ENCODE data around the gene ENTPD8.
A peak's percentile ranks its signal among the peaks of the same experiment; 100 is the strongest.

ENTPD8 gene

DNA sequence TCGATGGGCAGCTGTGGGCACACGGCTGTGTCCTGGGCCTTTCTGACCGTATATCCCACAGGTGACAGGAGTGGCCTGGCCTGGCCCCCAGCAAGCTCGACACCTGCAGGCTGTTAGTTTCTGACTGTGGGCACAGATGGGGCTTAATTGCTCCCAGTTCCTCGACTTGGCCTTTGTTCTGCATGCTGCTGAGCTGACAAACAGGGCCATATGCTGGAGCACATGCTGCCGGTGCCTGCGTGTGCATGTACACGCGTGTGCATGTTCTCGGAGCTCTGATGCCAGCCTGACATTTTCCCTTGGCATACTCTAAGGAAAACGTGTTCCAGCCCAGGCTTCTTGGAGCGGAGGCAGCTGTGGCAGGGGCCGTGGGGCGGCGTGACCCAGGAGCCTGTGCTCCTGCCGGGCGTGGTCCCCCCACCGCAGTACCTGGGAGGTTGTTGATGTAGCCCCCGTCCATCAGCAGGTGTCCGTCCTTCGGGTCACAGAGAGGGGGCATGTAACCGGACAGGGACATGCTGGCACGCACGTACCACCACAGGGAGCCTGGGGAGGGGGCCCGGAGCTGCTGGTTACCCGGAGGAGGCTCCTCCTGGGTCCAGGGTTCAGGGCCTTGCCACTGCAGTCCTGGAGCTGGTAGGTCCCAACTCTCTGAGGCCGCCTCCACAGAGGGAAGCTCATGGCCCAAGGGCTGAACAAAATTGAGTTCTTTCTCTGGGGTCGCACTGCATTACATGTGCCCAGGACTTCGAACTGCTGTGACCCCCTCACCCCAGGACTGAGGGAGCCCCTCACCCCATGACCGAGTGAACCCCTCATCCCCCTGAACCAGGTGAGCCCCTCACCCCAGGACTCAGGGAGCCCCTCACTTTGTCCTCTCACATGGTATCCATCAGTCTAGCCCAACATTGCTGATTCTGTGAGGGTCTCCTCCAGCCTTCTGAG lies 22.1 kb upstream of the ENTPD8 start:
- Histone ChIP-seq H3K9ac (ENCODE audit: low read depth in 1 of 2, low read length in 2 of 2) (no peak overlapping the region), H3K9me3 (ENCODE audit: control insufficient read depth in 1 of 2, low read length in 2 of 2) (no peaks in the 10 kb centered on the region), H3K4me3 (ENCODE audit: low read depth in 1 of 2, low read length in 2 of 2) (no peak overlapping the region), H3K36me3 (ENCODE audit: control insufficient read depth in 1 of 2, insufficient read depth in 2 of 2, low read length in 2 of 2) (no peaks in the 10 kb centered on the region), H3K27ac (ENCODE audit: low read depth, low read length) (no peak overlapping the region), H3K4me1 (ENCODE audit: control insufficient read depth in 1 of 2, insufficient read depth in 2 of 2, low read length in 2 of 2) (peaks cover 6 to 18% of the 10 kb centered on the region in 2 donors), H3K27me3 (ENCODE audit: control insufficient read depth in 1 of 2, insufficient read depth in 2 of 2, low read length in 2 of 2) (no peaks in the 10 kb centered on the region)

GRCh38 chr9:137462396-137462985 lies 21.3 kb upstream of the ENTPD8 start:
- Histone ChIP-seq H3K4me1 (ENCODE audit: control insufficient read depth in 1 of 2, insufficient read depth in 2 of 2, low read length in 2 of 2) (peaks cover 6 to 24% of the 10 kb centered on the region in 2 donors), H3K36me3 (ENCODE audit: control insufficient read depth in 1 of 2, insufficient read depth in 2 of 2, low read length in 2 of 2) (no peaks in the 10 kb centered on the region), H3K27me3 (ENCODE audit: control insufficient read depth in 1 of 2, insufficient read depth in 2 of 2, low read length in 2 of 2) (no peaks in the 10 kb centered on the region), H3K4me3 (ENCODE audit: low read depth in 1 of 2, low read length in 2 of 2) (no peak overlapping the region), H3K9me3 (ENCODE audit: control insufficient read depth in 1 of 2, low read length in 2 of 2) (no peaks in the 10 kb centered on the region), H3K9ac (ENCODE audit: low read depth in 1 of 2, low read length in 2 of 2) (no peak overlapping the region), H3K27ac (ENCODE audit: low read depth, low read length) (no peak overlapping the region)

DNA sequence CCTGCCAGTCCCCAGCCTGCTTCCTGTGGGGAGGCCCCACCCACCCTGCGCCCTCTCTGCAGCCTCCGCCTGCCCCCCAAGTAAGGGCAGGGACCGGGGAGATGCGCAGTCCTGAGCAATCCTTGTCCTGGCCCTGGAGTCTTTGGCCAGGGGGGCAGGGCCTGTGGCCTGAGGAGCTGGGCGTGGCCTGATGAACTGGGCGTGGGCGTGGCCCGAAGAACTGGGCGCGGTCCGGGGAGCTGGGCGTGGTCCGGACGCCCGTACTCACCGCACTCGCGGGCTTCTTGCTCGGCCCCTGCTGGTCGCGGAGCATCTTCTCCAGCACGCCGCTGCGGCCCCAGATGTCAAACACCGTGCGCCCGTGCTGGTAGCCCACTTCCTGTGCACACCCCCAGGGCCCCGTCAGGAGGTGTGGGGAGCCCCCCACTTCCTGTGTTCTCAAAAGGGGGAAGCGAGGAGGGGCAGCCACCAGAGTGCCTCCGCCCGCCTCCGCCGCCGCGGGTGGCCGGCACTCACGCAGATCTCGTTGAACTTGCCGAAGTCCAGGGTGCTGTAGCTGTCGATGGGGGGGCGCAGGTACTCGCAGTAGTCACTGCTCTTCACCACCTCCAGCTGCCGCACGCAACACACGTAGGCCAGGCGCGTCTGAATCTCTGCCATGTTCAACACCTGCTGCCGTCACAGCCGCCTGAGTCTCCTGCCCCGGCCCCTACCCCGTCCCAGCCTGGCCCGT lies 20.7 kb upstream of the ENTPD8 start:
- Histone ChIP-seq H3K4me3 (ENCODE audit: low read depth in 1 of 2, low read length in 2 of 2) (no peak overlapping the region), H3K27ac (ENCODE audit: low read depth, low read length) (no peak overlapping the region), H3K4me1 (ENCODE audit: control insufficient read depth in 1 of 2, insufficient read depth in 2 of 2, low read length in 2 of 2) (peaks cover 6 to 24% of the 10 kb centered on the region in 2 donors), H3K27me3 (ENCODE audit: control insufficient read depth in 1 of 2, insufficient read depth in 2 of 2, low read length in 2 of 2) (no peaks in the 10 kb centered on the region), H3K36me3 (ENCODE audit: control insufficient read depth in 1 of 2, insufficient read depth in 2 of 2, low read length in 2 of 2) (no peaks in the 10 kb centered on the region), H3K9me3 (ENCODE audit: control insufficient read depth in 1 of 2, low read length in 2 of 2) (no peaks in the 10 kb centered on the region), H3K9ac (ENCODE audit: low read depth in 1 of 2, low read length in 2 of 2) (no peak overlapping the region)

DNA sequence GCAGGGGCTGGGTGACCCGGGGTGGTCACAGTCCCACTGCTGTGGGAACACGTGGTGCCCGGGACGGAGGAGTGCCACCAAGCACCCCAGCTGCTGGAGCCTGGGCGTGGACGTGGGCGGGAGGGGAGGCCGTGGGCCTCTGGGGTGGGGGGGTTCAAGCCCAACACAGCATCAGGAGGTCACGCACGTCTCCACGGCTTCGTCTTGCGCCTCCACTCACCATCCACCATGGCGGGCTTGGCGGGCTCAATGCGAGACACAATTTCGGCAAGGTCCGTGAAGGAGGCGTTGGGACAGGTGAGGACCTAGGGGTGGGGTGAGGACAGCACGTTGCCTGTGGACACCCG lies 20.1 kb upstream of the ENTPD8 start:
- Histone ChIP-seq H3K4me1 (ENCODE audit: control insufficient read depth in 1 of 2, insufficient read depth in 2 of 2, low read length in 2 of 2) (peaks cover 6 to 24% of the 10 kb centered on the region in 2 donors), H3K27ac (ENCODE audit: low read depth, low read length) (no peak overlapping the region), H3K4me3 (ENCODE audit: low read depth in 1 of 2, low read length in 2 of 2) (no peak overlapping the region)

DNA sequence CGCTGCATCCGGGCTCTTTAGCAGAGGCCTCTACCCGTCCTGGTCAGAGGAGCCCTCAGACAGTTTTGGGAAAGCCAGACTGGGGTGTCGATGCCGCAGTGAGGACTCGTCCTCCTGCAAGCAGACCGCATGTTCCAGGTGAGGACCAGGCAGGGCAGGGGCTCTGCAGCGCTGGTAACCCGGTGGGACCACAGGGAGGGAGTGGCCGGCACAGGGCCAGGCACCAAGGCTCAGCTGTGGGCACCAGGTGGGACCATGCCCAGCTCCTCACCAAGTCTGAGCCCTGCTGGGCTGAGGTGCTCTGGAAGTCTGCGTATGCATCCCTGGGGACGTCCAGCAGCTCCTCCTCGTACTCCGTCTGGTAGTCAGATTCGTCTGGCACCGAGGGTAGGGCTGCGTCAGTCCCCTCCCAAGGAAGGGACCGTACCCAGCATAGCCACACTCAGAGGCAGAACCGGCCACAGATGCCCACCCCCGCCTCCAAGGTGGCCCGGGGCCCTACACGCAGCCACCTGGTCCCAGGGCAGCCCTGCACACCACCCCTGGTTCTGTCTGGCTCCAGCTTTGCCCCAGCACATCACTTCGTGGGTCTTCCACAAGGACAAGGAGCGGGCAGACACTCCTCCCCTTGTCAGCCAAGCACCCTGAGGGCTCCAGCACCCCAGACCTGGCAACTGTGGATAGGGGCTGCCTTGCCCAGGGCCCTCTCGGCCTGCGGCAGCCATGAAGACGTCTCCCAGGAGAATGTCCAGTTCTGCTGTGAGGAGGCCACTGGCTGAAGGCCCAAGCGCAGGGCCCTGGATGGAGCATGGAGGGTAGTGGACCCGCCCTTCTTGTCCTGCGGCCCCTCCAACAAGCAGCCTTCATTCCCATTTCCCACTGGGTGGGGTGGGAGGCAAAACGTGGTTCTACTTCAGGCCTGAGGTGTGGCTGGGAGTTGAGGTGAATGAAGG lies 19.5 kb upstream of the ENTPD8 start:
- Histone ChIP-seq H3K9me3 (ENCODE audit: control insufficient read depth in 1 of 2, low read length in 2 of 2) (no peaks in the 10 kb centered on the region), H3K4me3 (ENCODE audit: low read depth in 1 of 2, low read length in 2 of 2) (no peak overlapping the region), H3K9ac (ENCODE audit: low read depth in 1 of 2, low read length in 2 of 2) (no peak overlapping the region), H3K27me3 (ENCODE audit: control insufficient read depth in 1 of 2, insufficient read depth in 2 of 2, low read length in 2 of 2) (no peaks in the 10 kb centered on the region), H3K4me1 (ENCODE audit: control insufficient read depth in 1 of 2, insufficient read depth in 2 of 2, low read length in 2 of 2) (peaks cover 6 to 24% of the 10 kb centered on the region in 2 donors), H3K36me3 (ENCODE audit: control insufficient read depth in 1 of 2, insufficient read depth in 2 of 2, low read length in 2 of 2) (no peaks in the 10 kb centered on the region), H3K27ac (ENCODE audit: low read depth, low read length) (no peak overlapping the region)

More for the DNA sequence above, 20.1 kb upstream of the ENTPD8 start:
- no peak overlapping the region for H3K9ac ChIP-seq (ENCODE audit: low read depth in 1 of 2, low read length in 2 of 2)
- no peaks in the 10 kb centered on the region for H3K27me3 ChIP-seq (ENCODE audit: control insufficient read depth in 1 of 2, insufficient read depth in 2 of 2, low read length in 2 of 2)
- no peaks in the 10 kb centered on the region for H3K9me3 ChIP-seq (ENCODE audit: control insufficient read depth in 1 of 2, low read length in 2 of 2)
- H3K36me3 ChIP-seq (ENCODE audit: control insufficient read depth in 1 of 2, insufficient read depth in 2 of 2, low read length in 2 of 2) = no peaks in the 10 kb centered on the region

GRCh38 chr9:137459601-137460362 lies 18.6 kb upstream of the ENTPD8 start:
- Histone ChIP-seq H3K9me3 (ENCODE audit: control insufficient read depth in 1 of 2, low read length in 2 of 2) (no peaks in the 10 kb centered on the region), H3K27ac (ENCODE audit: low read depth, low read length) (peak overlapping the region; percentile 17), H3K4me1 (ENCODE audit: control insufficient read depth in 1 of 2, insufficient read depth in 2 of 2, low read length in 2 of 2) (peaks cover 8 to 32% of the 10 kb centered on the region in 2 donors), H3K36me3 (ENCODE audit: control insufficient read depth in 1 of 2, insufficient read depth in 2 of 2, low read length in 2 of 2) (peaks cover 0 to 2% of the 10 kb centered on the region in 2 donors), H3K9ac (ENCODE audit: low read depth in 1 of 2, low read length in 2 of 2) (peak overlapping the region; percentile 70 to 79), H3K27me3 (ENCODE audit: control insufficient read depth in 1 of 2, insufficient read depth in 2 of 2, low read length in 2 of 2) (no peaks in the 10 kb centered on the region), H3K4me3 (ENCODE audit: low read depth in 1 of 2, low read length in 2 of 2) (peak overlapping the region; percentile 62 to 68)

DNA sequence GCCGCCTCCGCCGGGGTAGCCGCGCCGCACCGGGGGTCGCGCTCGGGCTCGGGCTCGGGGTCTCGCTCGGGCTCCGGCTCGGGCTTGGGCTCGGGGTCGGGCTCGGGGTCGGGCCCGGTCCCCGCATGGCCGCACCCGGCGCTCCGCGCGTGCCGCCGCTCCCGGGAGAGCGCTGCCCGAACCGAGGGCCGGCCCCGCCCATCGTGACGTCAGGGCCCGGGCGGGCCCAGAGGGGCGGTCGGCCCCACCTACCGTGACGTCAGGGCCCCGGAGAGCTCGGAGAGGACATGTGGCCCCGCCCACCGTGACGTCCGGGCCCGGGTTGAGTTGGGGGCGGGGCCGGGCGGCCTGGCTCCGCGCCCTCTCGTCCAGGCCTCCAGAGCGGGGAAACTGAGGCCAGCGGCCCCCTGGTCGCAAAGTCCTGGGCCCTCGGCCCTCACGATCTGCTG lies 18.0 kb upstream of the ENTPD8 start, which contains the start of gene NSMF:
Gene NSMF, minus strand, starts transcription at position 183 of the 449 bp plus-strand sequence. CDS start 232 bp downstream, outside the sequence.
- Histone ChIP-seq H3K36me3 (ENCODE audit: control insufficient read depth in 1 of 2, insufficient read depth in 2 of 2, low read length in 2 of 2) (peaks cover 0 to 2% of the 10 kb centered on the region in 2 donors), H3K27ac (ENCODE audit: low read depth, low read length) (peak within 1 kb of the TSS; percentile 17), H3K9ac (ENCODE audit: low read depth in 1 of 2, low read length in 2 of 2) (peak within 1 kb of the TSS; percentile 77 to 79), H3K9me3 (ENCODE audit: control insufficient read depth in 1 of 2, low read length in 2 of 2) (no peaks in the 10 kb centered on the region), H3K4me1 (ENCODE audit: control insufficient read depth in 1 of 2, insufficient read depth in 2 of 2, low read length in 2 of 2) (peaks cover 13 to 38% of the 10 kb centered on the region in 2 donors), H3K27me3 (ENCODE audit: control insufficient read depth in 1 of 2, insufficient read depth in 2 of 2, low read length in 2 of 2) (no peaks in the 10 kb centered on the region), H3K4me3 (ENCODE audit: low read depth in 1 of 2, low read length in 2 of 2) (peak within 1 kb of the TSS; percentile 68)

DNA sequence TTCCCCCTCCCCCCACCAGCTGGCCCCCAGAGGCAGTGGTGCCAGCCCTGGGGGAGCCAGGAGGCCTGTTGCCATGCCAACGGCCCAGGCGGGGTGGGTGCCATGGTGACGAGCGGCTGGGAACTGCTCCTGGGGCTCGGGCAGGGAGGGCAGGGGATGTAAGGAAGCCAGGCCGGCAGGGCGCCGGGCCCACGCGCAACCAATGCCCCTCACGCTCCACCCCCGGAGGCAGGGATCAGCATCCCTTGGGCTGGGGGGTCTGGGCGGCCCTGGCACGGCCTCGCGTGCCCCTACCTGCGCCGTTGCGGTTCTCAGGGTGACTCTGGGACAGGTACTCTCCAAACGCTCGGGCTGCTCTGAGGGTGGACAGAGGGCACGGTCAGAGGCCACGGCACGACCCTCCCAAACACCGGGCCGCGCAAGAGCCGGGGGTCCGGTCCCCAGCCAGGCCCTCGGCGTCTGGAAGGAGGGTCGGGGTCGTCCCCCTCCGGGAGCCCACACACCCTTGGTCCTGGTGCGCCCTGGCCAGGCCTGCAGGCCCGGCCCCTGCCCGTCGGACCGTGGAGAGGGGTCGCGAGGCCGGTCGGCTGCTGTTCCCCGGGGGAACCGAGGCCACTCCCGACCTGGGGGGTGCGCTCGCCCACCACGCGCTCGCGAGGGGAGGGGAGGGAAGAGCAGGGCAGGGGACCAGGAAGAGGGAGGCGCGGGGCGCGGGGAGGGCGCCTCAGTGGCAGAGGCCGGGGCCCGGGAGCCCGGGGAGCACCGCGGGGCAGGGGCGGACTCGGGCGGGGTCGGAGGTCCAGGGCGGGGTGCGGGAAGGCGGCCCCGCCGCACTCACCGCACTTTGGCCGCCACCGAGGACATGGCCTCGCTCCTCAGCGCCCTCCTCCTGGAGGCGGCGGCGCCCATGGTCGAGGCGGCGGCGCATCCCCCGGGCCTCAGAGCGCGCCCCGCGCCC lies 17.3 kb upstream of the ENTPD8 start:
- Histone ChIP-seq H3K4me3 (ENCODE audit: low read depth in 1 of 2, low read length in 2 of 2) (peak overlapping the region; percentile 62 to 68), H3K4me1 (ENCODE audit: control insufficient read depth in 1 of 2, insufficient read depth in 2 of 2, low read length in 2 of 2) (peaks cover 13 to 38% of the 10 kb centered on the region in 2 donors), H3K27me3 (ENCODE audit: control insufficient read depth in 1 of 2, insufficient read depth in 2 of 2, low read length in 2 of 2) (no peaks in the 10 kb centered on the region), H3K9me3 (ENCODE audit: control insufficient read depth in 1 of 2, low read length in 2 of 2) (no peaks in the 10 kb centered on the region), H3K9ac (ENCODE audit: low read depth in 1 of 2, low read length in 2 of 2) (peak overlapping the region; percentile 77), H3K36me3 (ENCODE audit: control insufficient read depth in 1 of 2, insufficient read depth in 2 of 2, low read length in 2 of 2) (peaks cover 0 to 2% of the 10 kb centered on the region in 2 donors), H3K27ac (ENCODE audit: low read depth, low read length) (no peak overlapping the region)

Data from duodenal mucosa (tissue), 2 donors.